GM18511 (cell line): Measurements from ENCODE around the gene SCN1B.

Experiments used
- ATAC-seq: cut with Tn5 transposase; IDR thresholded peaks from one replicate; pipeline ENCODE4 v1.9.1; 2021; ENCODE audit warnings: mild to moderate bottlenecking, moderate library complexity; ENCODE audit not compliant: unreplicated experiment

The SCN1B gene

GRCh38 chr19:35070471-35070870, 40.2 kb downstream of the SCN1B start:
- no peak for ATAC-seq

- ATAC-seq = no peak
Observed at GRCh38 chr19:35073516-35073915, 43.2 kb downstream of the SCN1B start.

DNA sequence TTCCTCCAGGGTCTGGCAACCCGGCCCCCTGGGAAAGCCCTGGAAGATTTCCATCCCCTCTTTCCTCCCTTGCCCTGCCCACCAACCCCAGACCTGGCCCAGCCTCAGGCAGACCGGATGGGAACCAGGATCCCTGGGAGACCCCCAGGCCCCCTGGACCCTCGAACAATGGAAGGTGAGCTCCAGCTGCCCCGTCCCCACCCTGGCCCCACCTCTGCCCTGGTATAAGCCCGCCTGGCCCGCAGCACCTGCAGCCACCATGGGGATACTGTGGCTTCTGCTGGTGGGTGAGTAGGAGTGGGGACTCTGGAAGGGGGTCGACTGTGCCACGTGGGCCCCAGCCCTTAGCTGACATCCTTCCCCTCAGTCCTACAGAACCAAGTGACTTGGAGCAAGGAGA, 43.7 kb downstream of the SCN1B start:
- ATAC-seq = no peak

GRCh38 chr19:35074426-35075201, 44.3 kb downstream of the SCN1B start:
- no peak for ATAC-seq

GRCh38 chr19:35075202-35076025, 45.1 kb downstream of the SCN1B start:
- no peak for ATAC-seq

DNA sequence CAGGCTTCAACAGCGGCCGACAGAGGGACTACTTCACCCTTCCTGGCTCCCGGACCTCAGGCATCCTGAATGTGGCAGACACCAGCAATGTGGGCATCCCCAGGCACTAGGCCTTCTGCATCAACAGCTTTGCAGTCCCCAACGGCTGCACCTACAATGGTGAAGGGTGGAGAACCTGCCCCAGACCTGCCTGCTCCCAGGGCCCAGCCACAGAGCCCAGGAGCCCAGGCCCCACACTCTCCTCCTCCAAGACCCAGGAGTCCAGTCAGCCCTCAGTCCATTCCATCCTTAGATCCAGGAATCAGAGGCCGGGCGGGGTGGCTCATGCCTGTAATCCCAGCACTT, 45.7 kb downstream of the SCN1B start:
- no peak for ATAC-seq

- ATAC-seq = no peak
Observed at GRCh38 chr19:35076657-35077056, 46.4 kb downstream of the SCN1B start.

- ATAC-seq = no peak
Observed at GRCh38 chr19:35077411-35078223, 47.3 kb downstream of the SCN1B start.

- no peak for ATAC-seq
Observed at GRCh38 chr19:35079826-35080225, 49.6 kb downstream of the SCN1B start.

DNA sequence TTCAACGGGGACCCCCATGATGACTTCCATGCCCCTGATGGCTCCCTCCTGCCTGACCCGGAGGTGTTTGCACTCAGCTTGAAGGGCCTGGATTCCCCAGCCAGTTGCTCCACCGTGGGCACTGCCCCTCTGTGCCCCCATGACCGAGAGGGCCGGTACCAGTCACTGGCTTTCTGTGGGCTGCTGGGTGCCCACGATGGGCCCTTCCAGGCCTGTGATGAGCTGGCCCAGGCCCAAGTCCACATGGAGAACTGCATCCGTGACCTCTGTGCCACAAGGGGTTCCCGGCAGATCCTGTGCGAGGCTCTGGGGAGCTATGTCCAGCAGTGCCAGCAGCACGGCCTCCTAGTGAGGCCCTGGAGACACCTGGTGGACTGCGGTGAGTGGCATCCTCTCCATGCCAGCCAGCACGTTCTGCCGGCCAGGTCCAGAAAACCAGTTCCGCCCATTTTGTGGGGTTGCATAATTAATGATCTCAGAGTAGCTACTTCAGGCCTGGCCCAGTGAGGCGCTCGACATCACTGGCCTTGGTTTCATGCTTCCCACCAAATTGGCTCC, 50.4 kb downstream of the SCN1B start:
- ATAC-seq = no peak

DNA sequence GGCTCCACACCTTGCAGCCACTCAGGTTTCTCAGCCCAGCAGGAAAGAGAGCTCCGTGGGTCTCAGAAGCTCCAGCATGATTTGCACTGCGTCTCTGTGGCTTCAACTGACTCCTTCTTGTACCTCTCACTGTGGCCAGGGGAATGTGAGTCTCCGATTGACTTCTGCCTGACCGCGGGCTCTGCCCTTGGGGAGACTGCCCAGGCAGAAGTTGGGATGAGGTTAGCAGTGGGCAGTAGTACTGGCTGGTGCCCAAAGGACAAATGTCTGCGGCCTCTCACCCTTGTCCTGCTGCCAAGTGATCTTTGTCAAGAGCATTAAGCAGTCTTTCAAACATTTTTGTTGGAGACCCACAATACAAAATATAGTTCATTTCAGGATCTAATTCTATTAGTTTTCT, 50.9 kb downstream of the SCN1B start:
- ATAC-seq = no peak

DNA sequence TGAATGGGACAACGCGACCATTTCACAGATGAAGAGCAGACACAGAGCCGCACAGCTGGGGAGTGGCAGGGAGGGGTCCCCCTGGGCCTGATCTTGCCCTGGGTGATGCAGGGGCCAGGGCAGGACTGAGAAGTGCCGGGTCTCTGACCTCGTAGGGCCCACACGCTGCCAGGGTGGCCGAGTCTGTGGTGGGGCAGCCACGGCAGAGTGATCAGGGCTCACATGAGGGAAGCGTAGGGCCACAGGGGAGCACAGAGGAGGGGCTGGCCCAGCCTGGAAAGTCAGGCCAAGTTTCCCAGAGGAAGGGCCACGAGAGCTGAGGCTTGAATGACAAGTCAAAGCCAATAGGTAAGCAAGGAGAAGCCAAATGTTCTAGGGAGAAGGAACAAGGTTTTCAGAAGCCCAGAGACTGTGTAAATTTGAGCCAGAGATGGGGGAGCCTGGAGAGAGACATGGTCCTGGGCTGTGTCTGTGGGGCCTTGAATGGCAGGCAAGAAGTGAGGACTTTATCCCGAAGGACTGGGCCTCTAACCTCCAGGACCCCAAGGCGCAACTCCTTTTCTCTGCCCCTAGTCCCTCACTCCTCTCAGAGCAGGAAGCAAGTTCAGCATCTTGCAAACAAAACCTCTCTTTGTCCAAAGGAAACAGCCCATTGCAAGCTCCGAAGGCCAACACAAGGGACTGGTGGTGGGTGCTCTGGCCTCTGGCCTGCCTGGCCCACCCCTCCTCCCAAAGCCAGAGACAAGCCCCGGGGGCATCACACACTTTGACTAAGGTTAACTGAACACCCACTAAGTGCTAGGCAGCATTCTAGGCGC, 53.6 kb downstream of the SCN1B start:
- no peak for ATAC-seq

DNA sequence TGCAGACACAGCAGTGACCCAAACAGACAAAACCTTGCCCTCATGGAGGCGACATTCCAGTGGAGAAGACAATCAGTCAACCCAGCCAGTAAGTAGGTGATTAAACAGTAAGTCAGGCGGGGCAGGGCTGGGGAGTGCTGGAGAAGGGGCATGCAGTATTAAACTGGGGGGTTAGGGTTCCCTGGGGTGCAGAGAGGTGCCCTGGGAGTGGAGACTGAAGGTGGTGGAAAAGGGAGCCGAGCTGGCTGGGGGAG, 54.2 kb downstream of the SCN1B start:
- no peak for ATAC-seq

- ATAC-seq = peak; percentile 77
Observed at GRCh38 chr19:35085947-35086346, 55.7 kb downstream of the SCN1B start.

GRCh38 chr19:35086455-35086854, 56.2 kb downstream of the SCN1B start:
- no peak for ATAC-seq

DNA sequence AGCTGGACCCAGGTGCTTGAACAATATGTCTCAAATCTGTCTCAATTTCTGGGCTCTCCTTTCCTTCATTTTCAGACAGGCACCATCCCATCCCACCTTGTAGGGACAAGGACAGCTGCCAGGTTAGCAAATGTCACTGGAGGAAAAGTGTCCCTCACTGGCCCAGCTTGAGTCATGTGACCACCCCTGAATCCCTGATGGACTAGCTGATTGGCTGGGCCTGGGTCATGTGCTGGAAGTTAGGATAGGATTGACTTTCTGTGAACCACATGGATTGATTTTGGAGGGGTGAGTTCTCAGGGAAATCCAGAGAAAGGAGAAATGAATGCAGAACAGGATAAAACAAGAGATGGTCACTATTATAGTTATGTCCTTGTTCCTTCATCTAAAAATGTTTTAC, 57.1 kb downstream of the SCN1B start:
- ATAC-seq = no peak

DNA sequence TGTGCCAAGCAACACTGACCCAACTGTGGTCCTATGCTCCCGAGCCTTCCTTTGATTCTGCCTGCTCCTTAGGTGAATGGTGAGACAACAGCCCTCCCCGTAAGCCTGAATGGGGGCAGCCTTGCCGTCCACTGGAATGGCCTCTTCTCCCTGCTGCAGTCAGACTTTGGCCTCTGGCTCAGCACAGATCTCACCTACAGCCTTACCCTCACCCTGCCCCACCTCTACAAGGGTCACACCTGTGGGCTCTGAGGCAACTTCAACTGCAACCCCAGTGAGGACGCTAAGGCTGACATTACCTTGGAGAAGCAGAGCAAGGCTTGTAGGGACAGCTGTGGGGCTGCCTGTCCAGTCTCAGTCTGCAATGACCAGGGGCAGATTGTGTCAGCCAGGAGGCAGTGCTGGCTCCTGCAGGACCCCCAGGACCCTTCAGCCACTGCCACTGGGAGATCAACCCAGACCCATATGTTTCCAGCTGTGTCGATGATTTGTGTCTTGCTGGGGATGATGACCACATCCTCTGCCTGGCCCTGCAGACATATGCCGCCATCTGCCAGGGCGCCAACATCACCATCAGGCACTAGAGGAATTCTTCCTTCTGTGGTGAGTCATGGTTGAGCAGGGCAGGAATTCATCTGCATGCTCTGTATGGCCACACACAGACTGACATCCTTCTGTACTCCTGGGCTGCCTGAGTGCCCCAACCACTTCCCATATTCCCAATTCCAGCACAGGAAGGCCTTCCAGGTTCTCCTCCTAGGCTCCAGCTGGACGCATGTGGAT, 58.1 kb downstream of the SCN1B start:
- no peak for ATAC-seq

DNA sequence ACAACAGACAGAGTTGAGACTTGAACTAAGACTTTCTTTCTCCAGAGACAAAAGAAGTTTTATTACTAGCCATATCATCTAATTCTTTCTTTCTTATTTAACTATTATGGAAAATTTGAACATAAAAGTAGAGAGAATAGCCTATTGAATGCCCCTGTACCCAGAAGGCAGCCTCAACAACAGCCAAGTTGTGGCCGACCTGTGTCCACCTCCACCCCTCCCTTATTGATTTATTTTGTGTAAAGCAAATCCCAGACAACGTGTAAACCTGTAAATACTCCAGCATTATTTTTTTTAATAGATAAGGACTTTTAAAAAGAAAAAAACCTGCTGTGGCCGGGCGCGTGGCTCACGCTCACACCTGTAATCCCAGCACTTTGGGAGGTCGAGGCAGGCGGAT, 59.3 kb downstream of the SCN1B start:
- ATAC-seq = no peak
